Stimulated activated CD8-positive, alpha-beta memory T cell treated with anti-CD3 and anti-CD28 coated beads, Interleukin-15, amount 100 ng/mL, for 24 hours (primary cell): ENCODE data around the gene PYHIN1.

Experiments
- DNase-seq: peaks from one replicate; pipeline ENCODE4 v3.0.0-alpha.2; 2020; ENCODE audit warnings: low read depth

PYHIN1 gene

GRCh38 chr1:158931055-158931737, at the start of gene PYHIN1:
PYHIN1 (plus strand) TSS chr1:158931552; CDS start chr1:158936911, 5,359 bp downstream.
- DNase-seq: no peak

DNA sequence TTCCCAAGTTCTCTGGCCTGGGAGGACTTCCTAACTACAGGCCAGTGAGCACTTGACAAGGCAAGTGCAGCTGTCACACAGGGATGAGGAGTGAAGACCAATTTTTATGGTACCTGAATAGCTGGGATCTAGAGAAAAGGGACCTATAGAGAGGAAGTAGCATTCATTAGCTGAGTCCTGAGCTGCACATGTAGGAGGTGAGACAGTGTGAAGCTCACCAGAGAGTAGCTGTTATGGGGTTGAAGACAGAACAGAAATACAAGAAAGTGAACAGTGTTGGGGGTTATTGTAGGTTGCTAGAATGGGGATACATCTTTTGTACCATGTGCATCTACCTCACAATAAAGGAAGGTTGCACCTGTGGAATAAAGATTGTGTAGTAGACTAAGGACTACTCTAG, 37.7 kb upstream of the PYHIN1 start:
- DNase-seq: no peak

DNA sequence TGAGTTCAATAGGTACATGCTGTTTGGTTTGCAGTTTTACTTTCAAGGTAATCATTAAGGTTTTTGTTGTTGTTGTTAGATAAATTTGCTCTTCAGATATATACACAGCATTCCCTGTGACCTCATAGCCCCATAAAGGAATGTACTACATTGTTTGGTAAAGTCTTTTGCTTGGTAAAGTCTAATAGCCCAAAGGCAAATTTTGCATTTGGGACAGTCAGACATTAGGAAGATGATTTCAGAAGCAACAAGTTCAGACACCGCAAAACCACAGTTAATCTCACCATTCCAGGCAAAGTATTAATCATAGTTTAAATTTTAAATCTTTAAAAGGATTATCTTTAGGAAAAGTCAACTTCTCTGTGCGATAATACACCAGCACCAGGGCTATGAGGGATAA, 32.6 kb upstream of the PYHIN1 start:
- DNase-seq: no peak

- no peak for DNase-seq
These were observed 29.7 kb upstream of the PYHIN1 start for GRCh38 chr1:158901623-158902022.

GRCh38 chr1:158916085-158916484, 15.3 kb upstream of the PYHIN1 start:
- no peak for DNase-seq

DNA sequence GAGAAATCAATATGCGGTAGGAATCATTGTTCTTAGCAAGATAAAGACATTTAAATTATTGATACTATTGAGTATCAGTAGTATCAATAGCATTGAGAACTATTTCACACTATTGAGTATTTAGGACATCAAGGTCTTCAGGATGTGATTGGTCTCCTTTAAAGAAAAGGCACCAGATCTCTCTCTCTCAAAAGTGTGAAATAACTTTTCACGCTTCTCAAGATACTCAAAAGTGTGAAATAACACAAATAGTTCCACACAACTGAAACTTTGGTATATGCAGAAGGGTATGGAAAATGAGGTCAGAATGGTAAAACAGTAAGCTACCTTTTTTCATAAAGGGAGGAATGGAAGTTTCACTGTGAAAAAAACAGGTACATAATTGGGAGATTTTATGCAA, 6.7 kb upstream of the PYHIN1 start:
- no peak for DNase-seq

DNA sequence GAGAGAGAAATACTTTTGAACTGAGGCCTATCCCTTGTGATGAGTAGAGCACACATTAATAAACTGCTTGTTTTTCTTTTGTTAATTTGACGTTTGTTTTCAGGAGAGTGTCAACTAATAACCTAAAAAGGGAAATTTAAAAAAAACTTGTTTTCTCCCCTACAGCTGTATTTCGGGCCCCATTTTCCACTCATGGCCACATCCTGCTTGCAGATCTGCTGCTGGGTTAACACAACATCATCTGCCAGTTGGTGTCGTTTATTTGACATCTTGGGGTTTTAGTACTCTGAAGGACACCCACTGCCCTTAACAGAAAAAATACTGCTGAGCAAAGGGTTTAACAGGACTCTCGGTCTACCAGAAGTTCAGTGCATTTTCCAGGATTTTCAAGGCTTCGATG, 848 bp upstream of the PYHIN1 start:
- DNase-seq: peak; percentile 12

DNA sequence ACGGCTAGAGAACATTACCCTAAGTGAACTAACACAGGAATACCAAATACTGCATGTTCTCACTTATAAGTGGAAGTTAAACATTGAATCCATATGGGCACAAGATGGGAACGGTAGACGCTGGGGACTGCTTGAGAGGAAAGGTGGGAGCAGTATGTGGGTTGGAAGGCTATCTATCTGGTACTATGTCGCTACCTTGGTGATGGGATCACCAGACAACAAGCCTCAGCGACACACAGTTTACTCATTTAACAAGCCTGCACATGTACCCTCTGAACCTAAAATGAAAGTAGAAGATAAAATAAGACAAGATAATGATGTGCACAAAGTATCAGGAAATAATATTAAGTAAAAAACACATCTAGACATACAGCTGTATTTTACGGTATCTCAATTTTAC, 819 bp downstream of the PYHIN1 start:
- DNase-seq: no peak

DNA sequence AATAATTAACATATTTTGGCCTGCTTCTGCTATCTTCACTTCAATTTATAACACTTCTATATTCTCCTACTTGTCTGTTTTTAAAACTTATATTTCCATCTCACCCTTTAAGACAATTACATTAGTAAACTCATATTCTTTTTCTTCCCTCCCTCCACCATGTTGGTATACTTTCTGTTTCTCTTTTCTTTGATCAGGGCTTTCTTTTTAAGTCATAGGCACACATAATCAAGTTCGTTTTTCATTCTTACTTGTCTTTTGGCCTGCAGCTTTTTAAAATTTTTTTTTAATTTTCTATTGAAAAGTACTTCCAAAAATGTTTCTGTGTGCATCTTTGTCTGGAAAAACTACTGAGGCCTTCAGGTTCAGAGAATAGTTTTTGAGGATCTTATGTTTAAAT, 2.3 kb downstream of the PYHIN1 start:
- DNase-seq: no peak

DNA sequence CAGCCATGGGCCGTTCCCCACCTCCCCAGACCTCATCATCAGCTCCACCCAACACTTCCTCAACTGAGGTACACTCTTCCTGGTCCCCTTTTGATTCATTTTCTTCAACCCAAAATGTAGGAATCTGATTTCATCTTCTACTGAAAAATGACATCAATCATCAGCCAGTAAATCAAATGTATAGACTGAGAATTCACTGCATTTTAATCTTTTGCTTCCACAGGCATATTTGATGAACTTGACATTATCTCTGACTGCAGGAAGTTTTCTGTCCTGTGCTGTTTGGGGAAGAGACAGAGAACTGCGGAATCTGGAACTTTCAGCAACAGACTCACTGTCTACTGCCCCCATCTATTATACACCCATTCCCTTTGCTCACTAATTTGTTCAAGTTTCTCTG, 7.8 kb downstream of the PYHIN1 start:
- DNase-seq: no peak

GRCh38 chr1:158941317-158941716, 10.0 kb downstream of the PYHIN1 start:
- DNase-seq: no peak

DNA sequence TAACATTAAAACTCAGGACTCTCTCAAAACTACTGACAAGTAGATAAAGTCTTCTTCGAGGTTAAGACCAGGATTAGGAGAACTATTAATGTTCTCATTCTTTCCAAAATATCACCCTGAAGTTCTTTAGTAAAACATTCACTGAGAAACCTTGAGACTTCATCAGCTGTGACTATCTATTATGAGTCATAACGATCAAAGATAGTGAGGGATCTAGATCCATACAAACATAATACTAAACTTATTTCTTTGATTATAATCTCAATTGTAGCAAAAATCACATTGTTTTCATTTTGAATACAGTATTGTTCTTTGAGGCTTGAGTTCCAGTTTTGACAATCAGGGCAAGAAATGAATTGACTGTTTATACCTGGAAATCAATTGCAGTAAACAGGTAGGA, 11.1 kb downstream of the PYHIN1 start:
- DNase-seq: no peak

DNA sequence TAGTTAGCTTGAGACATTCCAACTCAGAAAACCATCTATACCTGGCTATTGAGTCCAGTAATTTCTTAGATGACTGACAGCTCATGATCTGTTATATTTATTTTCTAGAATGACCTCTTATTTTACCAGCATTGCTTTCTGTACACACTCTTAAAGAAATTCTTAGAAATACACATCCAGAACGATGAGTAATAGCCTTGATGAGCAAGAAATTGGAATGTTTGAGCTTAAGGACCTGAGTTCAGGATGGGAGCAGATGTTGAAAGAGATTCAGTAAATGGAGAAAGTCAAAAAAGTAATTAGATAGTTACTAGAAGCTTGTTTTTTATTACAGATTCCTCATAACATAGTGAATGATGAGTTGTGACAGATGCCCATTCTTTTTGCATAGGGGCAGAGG, 11.7 kb downstream of the PYHIN1 start:
- no peak for DNase-seq

DNA sequence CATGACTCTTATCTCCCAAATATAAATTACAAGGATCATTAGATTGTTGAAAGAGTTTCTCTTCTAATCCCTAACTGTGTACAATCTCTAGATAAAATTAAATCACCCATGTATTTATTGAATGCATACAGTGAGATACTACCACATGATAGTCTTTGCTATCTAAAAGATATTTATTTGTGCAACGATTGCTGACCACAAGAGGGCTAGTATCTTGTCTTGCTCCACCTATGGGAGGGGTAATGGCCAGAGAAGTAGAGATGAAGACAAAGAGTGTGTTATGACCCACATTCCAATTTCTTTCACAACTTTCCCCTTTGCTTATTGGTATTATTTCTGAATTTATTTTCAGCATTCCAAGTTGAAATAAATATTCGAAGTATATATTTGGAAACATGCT, 13.7 kb downstream of the PYHIN1 start:
- no peak for DNase-seq

DNA sequence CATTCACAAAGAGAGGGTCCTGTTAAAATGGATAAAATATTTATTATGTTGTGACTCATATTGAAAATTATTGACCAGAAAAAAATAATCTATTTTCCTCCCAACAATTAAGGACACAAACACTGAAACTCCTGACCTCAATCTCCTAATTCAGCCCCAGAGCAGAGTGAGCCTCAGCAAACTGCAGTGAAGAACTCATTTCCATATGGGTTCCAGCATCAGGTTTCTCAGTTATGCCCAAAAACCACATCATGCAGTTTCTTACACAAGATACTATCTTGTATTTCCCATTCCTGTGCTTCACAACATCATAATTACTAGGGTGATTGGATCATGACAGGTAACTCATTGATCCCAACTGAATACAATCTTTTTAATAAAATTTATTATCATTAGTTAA, 15.4 kb downstream of the PYHIN1 start:
- no peak for DNase-seq

DNA sequence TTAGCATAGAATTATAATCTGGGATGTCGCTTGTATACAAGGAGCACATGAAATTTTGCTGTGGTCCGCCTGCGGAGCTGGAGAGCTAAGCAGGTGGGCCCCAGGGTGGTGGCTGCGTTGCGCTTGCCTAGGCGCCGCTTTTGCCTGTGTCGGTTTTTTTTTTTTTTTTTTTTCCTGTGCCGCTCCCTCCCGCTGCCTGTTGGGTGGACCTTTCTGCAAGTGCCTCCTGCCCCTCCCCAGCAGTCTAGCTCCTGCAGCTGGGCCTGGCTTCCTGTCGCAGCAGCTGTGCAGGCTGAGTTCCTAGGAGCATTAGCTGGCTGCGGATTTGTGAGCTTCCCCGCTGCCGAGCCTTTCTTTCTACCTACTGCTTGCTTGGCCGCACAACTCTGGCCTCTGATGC, 20.6 kb downstream of the PYHIN1 start:
- DNase-seq: no peak

DNA sequence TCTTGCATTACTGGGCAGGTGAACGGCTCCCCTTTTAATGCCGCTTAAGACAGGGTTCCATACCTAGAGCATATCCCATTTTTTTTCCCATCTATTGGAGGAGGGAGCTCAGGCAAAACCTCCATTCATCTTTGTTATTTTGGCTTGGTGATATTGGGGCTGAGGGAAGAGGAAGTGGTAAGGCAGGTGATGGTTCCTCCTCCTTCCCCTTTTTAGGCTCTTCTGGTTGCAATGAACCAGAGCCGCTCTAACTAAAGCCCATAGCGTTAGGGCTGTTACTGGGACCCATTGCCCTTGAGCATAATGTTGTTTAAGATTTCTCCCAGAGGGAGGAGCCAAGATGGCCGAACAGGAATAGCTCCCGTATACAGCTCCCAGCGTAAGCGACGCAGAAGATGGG, 21.1 kb downstream of the PYHIN1 start:
- no peak for DNase-seq

- DNase-seq: no peak
These were observed 29.8 kb downstream of the PYHIN1 start for GRCh38 chr1:158961178-158961577.

GRCh38 chr1:158962983-158963382, 31.6 kb downstream of the PYHIN1 start:
- DNase-seq: no peak

- DNase-seq: no peak
These were observed 37.8 kb downstream of the PYHIN1 start for GRCh38 chr1:158969166-158969565.

DNA sequence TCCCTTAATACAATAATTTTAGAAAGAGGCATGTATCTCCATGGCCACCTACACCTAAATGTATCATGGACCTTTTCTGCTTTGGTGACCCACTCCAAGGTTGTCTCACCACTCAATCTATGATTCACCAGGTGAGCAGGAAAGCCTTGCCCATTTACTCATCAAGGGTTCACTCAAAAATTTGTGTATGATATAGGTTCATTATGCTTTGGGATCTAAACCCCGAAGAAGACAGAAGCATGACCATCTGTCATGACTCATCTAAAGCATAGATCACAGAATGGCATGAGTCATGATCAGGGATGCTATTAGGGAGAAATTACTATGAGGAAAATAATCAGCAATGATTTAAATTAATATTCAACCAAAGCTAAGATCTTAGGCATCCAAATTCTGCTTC, 38.5 kb downstream of the PYHIN1 start:
- DNase-seq: no peak

DNA sequence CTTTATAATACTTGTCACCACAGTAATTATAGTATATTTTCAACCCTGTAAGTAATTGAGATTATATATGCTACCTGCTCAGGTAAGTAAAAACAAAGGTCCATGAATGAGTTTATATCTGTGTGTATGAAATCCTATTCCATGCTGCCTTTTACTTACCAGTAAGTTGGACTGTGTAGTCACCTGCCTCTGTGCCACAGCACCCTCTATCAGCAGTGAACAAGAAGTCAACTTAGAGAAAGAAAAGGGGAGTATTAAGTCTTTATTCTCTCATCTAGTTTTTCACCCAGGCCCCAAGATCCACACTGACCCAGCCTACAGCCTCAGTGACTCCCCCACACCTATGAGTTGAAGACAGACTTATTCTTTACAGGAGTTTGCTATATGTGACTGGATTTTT, 41.5 kb downstream of the PYHIN1 start:
- DNase-seq: no peak

GRCh38 chr1:158976219-158976618, 44.9 kb downstream of the PYHIN1 start:
- no peak for DNase-seq

DNA sequence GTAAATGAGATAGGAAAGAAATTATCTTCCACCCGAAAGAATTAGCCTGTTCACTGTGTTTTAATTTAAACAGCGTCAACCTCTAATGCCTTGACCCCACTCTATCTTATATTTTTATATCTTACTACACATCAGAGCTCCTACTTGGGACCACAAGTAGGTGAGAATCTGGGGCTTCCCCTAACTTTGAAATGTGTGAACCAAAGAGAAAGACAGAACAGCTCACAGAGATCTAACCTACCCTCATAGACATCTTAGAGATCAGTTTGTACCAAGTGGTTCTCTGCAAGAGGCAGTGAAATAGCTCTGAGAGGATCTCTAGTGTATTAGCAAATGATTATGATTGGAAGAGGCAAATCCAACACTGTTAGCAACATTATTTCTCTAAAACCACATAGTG, 47.4 kb downstream of the PYHIN1 start:
- DNase-seq: no peak

GRCh38 chr1:158979229-158979628, 47.9 kb downstream of the PYHIN1 start:
- no peak for DNase-seq
